Stimulated activated CD4-positive, alpha-beta T cell treated with anti-CD3 and anti-CD28 coated beads, Interleukin-12 subunit alpha, Interleukin-12 subunit beta, amount 100 ng/mL, for 24 hours (primary cell): ENCODE results near the gene CACNA1H.
"Not testable (repeated sequence)": the region's sequence is repeated elsewhere in the genome, so short reads cannot be mapped to it uniquely, and the experiment has no call there.

Experiments used
- DNase-seq, 2 experiments: peaks; one replicate each; pipeline ENCODE4 v3.0.0-alpha.2; 2020; ENCODE audit warnings: low read depth in 2 of 2

CACNA1H gene

DNA sequence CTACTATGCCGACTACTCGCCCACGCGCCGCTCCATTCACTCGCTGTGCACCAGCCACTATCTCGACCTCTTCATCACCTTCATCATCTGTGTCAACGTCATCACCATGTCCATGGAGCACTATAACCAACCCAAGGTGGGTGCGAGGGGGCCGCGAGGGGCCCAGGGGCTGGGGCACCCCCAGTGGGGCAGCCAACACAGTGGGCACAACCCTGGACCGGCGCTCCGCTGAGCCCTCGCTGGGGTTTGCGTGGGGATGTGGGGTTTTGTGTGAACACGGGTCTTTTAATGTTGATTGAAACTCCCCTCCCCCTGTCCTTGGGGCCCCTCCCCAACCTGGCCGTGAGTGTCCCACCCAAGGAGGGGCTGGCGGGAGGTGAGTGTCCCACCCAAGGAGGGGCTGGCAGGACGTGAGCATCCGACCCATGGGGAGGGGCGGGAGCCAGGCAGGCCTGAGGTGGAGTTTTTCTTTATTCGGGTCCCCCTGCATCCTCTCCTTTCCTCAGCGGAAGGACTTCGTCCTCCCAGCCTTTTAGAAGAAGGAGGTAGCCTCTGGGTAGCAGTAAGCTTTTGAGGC, 61.0 kb downstream of the CACNA1H start:
- no peak for DNase-seq

DNA sequence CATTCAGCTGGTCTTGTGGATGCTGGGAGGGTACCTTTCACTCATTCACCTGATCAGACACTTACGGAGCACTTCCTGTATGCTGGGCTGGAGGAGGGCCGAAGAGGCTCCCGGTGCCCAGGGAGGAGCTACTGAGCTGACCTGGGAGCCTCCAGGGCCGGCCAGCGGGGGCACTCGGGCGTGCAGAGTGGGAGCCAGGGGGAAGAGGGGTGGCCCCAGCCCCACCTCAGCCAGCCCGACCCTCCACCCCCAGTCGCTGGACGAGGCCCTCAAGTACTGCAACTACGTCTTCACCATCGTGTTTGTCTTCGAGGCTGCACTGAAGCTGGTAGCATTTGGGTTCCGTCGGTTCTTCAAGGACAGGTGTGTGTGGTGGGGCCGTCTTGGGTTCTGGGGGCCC, 61.8 kb downstream of the CACNA1H start:
- DNase-seq = no peak

DNA sequence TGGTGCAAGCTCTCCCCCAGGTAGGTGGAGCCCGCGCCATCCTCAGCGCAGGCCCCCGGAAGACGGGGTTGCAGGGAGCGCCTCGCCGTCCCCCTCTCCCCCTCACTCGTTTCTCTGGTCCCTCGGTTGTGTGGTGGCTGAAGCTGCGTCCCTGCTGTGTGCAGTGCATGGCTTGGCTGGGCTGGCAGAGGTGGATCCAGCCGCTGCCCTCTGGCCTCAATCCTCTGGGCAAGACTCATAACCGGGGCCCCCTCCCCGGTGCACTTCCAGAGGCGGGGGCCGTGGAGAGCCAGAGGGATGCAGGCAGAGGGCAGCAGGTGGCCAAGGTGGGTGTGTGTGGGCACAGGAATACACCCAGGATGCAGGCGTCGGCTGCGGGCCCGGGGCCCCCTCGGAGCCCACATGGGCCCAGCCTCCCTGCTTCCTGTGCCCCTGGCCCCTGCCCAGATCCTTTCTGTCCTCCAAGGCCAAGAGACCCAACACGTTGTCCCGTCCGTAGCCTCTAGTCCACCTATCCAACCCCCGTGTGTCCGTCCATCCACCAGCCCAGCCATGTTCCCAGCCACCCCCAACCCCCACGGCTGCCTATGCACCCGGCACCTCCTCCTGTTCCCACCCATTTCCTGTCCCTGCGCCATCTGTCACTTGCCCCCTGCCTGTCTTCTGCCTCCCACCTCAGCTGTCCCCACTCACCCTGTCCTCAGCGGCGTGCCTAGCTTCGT, 62.8 kb downstream of the CACNA1H start:
- DNase-seq = no peak

DNA sequence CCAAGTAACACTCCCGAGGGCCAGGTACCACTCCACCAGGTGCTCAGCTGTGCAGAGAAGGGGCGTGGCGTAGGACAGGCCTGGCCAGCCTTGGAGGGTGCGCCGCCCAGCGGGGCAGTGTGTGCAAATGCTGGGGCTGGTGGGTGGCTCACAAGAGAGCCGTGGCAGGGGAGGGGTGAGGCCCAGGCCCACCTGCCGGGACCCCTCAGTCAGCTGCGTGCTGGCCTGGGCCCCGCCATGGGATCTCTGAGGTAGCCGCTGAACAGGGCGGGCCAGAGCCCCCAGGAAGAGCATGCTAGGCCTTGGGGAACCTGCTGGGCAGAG, 63.4 kb downstream of the CACNA1H start:
- no peak for DNase-seq

DNA sequence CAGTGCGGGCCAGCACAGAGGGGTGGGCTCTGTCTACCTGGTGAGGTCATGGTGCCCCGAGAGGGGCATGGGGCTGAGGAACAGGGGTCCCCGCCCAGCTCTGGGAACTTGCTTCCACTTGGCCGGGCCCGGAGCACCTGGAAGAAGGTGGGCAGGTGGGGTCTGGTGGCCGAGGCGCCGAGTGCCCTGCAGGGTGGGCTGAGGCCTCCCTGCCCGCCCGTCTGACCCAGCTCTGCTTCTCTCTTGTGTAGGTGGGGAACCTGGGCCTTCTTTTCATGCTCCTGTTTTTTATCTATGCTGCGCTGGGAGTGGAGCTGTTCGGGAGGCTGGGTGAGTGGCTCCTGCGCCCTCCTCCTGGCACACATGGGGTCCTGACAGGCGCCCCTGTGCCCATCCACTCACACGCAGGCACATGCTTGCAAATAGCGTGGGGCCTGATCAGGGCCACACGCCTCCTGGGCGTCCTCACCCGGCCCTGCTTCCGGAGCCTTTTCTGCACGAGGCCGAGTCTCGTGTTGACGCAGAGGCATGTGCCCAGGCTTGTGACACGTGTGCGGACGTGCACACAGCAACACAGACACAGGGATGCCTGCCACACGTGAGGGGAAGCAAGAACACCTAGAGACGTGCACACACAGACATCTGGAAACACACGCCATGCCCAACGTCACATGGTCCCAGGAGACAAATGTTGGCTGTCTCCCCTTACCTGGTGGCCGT, 63.9 kb downstream of the CACNA1H start:
- DNase-seq = no peak

DNA sequence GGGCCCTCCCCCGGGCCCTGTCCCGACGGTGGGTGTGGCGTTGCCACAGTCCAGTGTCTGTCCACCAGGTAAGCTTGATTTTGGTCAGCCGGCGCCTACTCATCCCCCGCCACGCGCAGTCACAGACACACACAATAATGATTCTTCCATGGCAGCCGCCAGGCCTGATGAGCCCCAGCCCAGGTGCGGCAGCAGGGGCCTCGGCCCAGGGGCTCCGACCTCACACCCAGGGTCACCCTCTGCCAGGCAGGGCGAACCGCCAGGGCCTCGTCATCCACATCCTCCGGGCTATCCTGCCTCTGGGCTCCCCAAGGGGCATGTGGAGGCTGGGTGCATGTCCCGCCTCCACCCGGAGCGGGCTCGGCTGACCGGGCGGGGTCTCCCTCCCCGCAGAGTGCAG, 64.6 kb downstream of the CACNA1H start:
- no peak for DNase-seq

DNA sequence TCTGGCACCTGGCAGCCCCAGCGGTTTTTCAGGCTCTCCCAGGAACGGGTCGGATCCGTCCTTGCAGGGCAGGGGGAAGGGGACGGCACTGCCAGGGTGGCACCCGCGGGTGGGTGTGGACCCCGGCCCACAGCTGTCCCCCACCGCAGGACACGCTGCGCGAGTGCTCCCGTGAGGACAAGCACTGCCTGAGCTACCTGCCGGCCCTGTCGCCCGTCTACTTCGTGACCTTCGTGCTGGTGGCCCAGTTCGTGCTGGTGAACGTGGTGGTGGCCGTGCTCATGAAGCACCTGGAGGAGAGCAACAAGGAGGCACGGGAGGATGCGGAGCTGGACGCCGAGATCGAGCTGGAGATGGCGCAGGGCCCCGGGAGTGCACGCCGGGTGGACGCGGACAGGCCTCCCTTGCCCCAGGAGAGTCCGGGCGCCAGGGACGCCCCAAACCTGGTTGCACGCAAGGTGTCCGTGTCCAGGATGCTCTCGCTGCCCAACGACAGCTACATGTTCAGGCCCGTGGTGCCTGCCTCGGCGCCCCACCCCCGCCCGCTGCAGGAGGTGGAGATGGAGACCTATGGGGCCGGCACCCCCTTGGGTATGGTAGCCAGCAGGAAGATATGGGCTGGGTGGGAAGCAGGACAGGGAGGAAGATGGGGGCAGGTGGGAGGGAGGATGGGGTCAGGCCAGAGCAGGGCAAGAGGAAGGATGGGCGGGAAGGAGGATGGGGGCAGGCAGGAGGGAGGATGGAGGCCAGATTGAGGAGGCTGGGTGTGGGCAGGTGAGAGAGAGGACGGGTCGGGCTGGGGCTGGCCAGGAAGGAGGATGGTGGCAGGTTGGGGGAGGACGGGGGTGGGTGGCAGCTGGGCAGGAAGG, 65.4 kb downstream of the CACNA1H start:
- no peak for DNase-seq

DNA sequence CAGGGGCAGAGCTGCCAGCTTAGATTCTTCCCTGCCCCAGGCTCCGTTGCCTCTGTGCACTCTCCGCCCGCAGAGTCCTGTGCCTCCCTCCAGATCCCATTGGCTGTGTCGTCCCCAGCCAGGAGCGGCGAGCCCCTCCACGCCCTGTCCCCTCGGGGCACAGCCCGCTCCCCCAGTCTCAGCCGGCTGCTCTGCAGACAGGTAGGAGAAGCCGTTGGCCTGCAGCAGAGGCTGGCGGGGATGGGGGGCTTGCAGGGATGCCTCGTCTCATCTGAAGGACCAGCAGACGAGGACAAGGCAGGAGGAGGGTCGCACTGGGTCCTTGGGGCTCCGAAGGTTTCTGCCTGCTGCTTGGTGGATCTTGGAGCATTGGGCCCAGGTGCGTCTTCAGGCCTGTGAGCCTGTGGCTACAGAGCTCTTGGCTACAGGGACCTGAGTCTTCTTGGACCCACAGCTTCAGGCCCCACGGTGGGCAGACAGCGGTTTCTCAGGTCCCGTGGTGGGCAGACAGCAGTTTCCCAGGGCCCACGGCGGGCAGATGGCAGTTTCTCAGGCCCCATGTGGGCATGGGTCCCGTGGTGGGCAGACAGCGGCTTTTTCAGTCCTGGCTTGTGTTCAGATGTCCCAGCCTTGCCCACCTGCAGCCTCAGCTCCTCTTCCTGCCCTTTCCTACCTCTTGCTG, 66.2 kb downstream of the CACNA1H start:
- no peak for DNase-seq

DNA sequence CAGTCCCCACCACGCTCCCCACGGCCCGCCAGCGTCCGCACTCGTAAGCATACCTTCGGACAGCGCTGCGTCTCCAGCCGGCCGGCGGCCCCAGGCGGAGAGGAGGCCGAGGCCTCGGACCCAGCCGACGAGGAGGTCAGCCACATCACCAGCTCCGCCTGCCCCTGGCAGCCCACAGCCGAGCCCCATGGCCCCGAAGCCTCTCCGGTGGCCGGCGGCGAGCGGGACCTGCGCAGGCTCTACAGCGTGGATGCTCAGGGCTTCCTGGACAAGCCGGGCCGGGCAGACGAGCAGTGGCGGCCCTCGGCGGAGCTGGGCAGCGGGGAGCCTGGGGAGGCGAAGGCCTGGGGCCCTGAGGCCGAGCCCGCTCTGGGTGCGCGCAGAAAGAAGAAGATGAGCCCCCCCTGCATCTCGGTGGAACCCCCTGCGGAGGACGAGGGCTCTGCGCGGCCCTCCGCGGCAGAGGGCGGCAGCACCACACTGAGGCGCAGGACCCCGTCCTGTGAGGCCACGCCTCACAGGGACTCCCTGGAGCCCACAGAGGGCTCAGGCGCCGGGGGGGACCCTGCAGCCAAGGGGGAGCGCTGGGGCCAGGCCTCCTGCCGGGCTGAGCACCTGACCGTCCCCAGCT, 67.3 kb downstream of the CACNA1H start:
- no peak for DNase-seq

DNA sequence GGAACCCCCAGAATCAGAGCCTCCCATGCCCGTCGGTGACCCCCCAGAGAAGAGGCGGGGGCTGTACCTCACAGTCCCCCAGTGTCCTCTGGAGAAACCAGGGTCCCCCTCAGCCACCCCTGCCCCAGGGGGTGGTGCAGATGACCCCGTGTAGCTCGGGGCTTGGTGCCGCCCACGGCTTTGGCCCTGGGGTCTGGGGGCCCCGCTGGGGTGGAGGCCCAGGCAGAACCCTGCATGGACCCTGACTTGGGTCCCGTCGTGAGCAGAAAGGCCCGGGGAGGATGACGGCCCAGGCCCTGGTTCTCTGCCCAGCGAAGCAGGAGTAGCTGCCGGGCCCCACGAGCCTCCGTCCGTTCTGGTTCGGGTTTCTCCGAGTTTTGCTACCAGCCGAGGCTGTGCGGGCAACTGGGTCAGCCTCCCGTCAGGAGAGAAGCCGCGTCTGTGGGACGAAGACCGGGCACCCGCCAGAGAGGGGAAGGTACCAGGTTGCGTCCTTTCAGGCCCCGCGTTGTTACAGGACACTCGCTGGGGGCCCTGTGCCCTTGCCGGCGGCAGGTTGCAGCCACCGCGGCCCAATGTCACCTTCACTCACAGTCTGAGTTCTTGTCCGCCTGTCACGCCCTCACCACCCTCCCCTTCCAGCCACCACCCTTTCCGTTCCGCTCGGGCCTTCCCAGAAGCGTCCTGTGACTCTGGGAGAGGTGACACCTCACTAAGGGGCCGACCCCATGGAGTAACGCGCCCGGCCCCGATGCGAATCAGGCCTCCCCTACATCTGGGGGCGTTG, 68.1 kb downstream of the CACNA1H start:
- no peak for DNase-seq

DNA sequence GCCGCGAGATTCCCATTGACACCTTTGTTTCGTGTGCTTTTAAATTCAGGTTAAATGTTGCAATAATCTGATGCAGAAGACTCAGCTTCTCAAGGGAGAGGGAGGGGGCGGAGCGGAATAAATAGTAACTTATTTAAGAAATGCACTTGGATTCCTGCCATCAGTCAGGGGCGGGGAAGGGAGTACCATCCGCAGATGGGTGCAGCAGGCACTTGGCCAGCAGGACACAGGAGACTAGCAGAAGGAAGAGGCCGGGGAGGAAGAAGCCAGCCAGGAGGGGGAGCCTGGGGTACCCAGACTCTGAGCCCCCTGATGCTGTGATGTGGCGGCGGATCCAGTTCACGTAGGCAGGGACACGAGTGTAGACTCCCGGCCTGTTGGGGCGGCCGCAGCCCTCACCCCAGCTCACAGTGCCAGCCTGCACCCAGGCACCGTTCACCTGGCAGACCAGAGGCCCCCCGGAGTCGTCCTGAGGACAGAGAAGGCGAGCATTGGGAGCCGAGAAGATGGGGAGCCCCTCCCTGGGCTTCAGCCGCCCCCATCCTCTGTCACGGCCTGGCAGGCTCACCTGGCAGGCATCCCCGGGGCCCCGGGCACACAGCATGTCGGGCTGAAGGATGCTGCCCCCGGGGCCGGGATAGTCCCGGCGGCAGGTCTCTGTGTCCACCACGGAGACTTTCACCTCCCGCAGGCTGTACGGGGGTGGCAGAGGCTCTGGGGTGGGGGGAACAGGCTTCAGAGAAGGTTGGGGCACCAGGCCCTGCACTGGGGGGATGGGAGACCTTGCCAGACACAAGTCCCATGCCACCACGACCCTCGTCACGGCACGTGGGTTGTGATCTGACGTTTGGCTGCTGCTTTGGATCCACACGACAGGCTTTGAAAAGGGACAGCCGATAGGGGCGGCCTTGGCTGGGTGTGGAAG, 69.0 kb downstream of the CACNA1H start:
- no peak for DNase-seq

DNA sequence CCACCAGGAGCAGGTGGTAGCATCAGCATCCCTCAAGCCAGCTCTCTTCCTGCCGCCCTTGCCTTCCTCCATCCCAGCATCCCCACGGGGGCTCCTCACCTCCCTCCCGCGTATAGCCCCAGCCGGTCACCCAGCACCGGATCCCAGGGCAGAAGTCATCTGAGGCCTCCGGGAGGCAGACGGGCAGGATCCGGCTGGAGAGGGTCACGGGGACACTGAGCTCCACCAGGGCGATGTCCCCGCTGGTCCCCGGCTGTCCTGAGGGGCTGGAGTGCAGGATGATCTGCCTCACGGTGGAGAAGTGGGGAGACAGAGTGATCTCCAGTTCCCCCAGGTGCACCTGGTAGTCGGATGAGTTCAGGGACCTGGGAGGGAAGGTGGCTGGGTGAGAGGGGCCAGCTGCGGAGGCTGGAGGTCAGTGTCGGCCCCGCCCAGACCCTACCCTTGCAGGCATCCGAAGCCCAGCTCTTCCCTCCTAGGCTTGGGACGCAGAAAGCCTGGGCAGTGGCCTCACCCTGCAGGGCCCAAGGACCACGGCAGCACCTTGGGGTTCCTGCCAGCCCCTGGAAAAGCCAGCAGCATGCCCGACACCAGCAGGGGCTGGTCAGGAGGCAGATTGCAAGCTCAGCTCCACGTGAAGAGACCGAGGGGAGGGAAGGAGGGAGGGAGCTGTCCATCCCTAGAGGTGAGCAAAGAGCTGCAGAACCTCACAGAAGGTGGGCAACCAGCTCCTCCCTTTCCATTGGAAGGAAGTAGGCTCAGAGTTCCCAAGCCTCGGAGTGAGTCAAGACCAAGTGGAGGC, 69.8 kb downstream of the CACNA1H start:
- DNase-seq = no peak

DNA sequence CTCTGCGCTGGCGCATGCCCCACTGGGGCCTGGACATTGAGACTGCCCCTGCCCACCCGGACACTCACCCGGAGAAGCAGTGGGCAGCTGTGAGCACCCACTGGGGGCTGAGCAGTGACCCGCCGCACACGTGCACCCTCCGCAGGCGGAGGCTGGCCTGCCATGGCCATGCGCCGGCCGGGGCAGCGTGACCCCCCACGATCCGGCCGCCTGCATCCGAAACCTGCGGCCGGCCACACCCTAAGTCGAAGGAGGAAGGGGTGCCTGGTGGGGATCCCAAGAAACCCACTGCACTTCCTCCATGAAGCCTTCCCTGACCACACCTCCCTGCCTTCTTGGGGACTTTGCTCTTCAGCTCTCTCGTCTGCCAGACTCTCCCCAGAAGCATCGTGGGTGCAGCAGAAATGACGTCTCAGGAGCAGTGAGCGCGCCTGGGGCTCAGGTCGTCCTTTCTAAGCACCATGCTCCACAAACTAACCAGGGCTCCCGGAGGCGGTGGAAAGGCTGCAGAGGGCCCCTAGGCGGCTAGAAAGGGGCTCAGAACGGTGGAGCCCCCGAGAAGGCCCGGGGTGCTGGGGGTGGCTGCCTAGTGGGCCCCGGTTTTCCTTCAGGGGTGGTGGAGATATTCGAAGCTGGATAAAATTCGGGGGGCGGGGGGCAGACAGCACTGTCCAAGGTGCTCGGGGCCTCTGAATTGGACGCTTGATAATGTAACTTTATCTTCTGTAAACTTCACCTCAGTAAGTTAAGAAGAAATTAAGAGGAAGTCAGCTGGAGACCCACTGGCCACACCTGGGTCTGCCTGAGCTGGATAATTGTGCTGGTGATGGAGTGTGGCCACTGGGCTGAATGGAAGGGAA, 70.7 kb downstream of the CACNA1H start:
- DNase-seq = no peak

DNA sequence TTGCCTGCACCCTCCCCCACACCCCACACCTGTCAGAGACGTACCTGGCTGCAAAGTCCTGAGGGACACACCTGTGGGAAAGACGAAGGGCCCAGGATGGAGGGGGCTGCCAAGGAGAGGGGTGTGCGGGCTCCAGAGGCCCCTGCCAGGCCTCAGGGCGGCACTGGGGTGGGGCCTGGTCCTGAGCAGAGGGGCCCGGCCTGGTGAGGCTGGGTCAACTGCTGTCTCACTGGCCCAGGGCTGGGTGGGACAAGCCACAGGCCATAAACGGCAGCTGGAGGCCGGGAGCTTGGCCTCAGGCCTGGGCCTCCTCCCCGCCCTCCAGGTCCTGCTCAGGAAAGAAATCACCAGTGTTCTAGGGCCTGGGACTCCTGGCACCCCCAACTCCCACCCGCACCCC, 71.7 kb downstream of the CACNA1H start:
- no peak for DNase-seq

DNA sequence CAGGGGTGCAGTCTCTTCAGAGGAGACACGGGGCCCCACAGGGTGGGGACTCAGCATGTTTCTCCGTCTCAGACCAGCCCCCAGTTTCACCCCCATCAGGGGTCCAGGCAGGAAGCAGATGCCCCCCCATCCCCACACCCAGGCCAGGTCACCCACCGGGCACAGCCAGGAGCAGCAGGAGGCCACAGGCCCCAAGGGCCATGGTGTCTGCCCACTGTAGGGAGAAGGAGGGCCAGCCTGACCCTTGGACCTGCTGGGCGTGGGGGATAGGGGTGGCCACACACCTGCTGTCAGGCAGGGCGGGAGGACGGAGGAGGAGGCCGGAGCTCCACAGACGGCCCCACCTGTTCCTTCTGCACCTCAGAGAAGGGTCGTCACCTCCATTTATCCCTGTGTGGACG, 72.1 kb downstream of the CACNA1H start, which contains the start of gene TPSG1:
Gene TPSG1, minus strand, starts transcription at position 218 of the 401 bp plus-strand sequence. Its CDS starts 16 bp downstream, at position 202.
- no peak for DNase-seq

DNA sequence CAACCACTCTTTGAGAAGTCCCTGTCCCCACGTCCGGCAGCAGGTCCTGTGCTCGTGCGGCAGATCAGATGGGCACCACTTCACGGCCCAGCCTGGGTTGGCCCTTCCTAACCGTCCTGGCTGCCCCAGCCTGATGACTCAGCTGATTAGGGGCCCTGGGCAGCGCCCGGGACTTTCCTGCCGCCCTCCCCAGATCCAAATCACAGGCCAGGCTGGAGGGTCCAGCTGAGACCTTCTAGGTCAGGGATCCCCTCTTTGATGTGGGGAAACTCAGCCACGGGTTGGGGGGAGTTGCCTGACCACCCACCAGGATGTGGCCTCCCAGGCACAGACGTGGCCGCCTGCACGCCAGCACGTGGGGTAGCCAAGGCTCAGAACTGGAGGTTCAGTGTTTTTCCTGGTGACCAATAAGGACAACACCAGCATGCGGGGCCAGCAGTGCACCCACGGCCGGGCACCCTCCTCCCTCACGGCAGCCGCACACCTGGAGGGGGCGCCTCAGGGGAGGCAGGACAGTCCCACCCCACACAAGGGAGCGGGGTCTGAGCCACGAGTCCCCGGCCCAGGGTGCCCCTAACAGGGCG, 72.9 kb downstream of the CACNA1H start:
- not testable (repeated sequence) for DNase-seq

DNA sequence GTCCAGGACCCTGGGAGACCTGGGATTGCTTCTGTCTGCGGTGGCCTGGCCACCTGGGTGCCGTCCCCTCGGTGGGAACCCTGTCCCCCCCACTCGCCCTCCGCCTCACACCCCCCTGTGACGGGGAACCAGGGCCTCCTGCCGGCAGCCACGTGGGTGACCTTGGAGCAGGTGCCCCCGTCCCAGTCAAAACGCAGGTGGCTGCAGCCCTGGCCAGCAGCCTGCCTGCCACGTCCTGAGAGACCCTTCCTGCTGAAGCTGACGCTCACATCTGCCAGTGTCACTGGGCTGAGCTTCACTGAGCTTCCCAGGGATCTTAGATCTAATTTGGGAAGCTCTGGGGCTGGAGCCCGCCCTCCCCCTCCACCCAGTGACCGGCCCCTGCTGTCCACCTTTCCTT, 73.8 kb downstream of the CACNA1H start:
- DNase-seq = not testable (repeated sequence)
